ENCODE results near the gene OR7G1.
A peak's percentile ranks its signal among the peaks of the same experiment; 100 is the strongest.
"Not testable (repeated sequence)": the region's sequence is repeated elsewhere in the genome, so short reads cannot be mapped to it uniquely, and the experiment has no call there.

The OR7G1 gene

GRCh38 chr19:9086761-9087160 is 28.8 kb downstream of the OR7G1 start, which contains the start of gene OR1M1:
TSS of gene OR1M1 (plus strand) at chr19:9087061. CDS start at chr19:9093245, 6,184 bp downstream.
- no peak within 1 kb of the TSS for H3K4me3 ChIP-seq (ENCODE audit: low read length)
- DNase-seq (ENCODE audit: low read depth), result no peak
- TF ChIP-seq CTCF (conservative IDR thresholded peaks at IDR 0.05; ENCODE audit: low read length), result no peak

GRCh38 chr19:9078651-9079050 is 36.9 kb downstream of the OR7G1 start:
- TF ChIP-seq CTCF (conservative IDR thresholded peaks at IDR 0.05; ENCODE audit: low read length), result no peak

GRCh38 chr19:9076901-9077300 is 38.7 kb downstream of the OR7G1 start:
- H3K4me3 ChIP-seq (ENCODE audit: low read length), result no peak overlapping the region
- no peak for TF ChIP-seq CTCF (conservative IDR thresholded peaks at IDR 0.05; ENCODE audit: low read length)

More at GRCh38 chr19:9078651-9079050, 36.9 kb downstream of the OR7G1 start:
- no peak overlapping the region for H3K4me3 ChIP-seq (ENCODE audit: low read length)
- no peak for DNase-seq (ENCODE audit: low read depth)

GRCh38 chr19:9075064-9075949 is 40.3 kb downstream of the OR7G1 start:
- no peak for TF ChIP-seq CTCF (conservative IDR thresholded peaks at IDR 0.05; ENCODE audit: low read length)
- H3K4me3 ChIP-seq (ENCODE audit: low read length), result no peak overlapping the region
- DNase-seq (ENCODE audit: low read depth), result peak; percentile 69

More at GRCh38 chr19:9076901-9077300, 38.7 kb downstream of the OR7G1 start:
- no peak for DNase-seq (ENCODE audit: low read depth)

- no peak overlapping the region for H3K4me3 ChIP-seq (ENCODE audit: low read length)
- DNase-seq (ENCODE audit: low read depth), result no peak
- no peak for TF ChIP-seq CTCF (conservative IDR thresholded peaks at IDR 0.05; ENCODE audit: low read length)
These were observed 41.8 kb downstream of the OR7G1 start for GRCh38 chr19:9073806-9074205.

- not testable (repeated sequence) for DNase-seq (ENCODE audit: low read depth)
These were observed 43.8 kb downstream of the OR7G1 start for GRCh38 chr19:9071720-9072119.

GRCh38 chr19:9070066-9070465 is 45.5 kb downstream of the OR7G1 start:
- no peak for DNase-seq (ENCODE audit: low read depth)
- no peak overlapping the region for H3K4me3 ChIP-seq (ENCODE audit: low read length)
- TF ChIP-seq CTCF (conservative IDR thresholded peaks at IDR 0.05; ENCODE audit: low read length), result no peak

More at GRCh38 chr19:9071720-9072119, 43.8 kb downstream of the OR7G1 start:
- H3K4me3 ChIP-seq (ENCODE audit: low read length), result not testable (repeated sequence)
